Common myeloid progenitor, CD34-positive (primary cell): ENCODE results near the gene MORF4L1.
A peak's percentile ranks its signal among the peaks of the same experiment; 100 is the strongest.

Experiments
- CTCF ChIA-PET: fragments of 350-600 bp; sonication (Branson Sonifier 250); formaldehyde crosslinking; loops from one replicate; lab custom pipeline; 2021; ENCODE audit warnings: antibody characterized with exemption; lab: Charles Lee
- POLR2A ChIA-PET: fragments of 350-600 bp; sonication (Branson Sonifier 250); formaldehyde crosslinking; loops from one replicate; lab custom pipeline; 2021; ENCODE audit warnings: antibody characterized with exemption; lab: Charles Lee
- DNase-seq, 3 donors: peaks; one replicate each; pipeline versions ENCODE4 v3.0.0 to v3.0.0-alpha.2; 2013
- H3K27ac ChIP-seq, 2 experiments: 1 replicate in 1 of 2; 2 replicates in 1 of 2; pipeline ENCODE4 v1.7.0; 2013; ENCODE audit warnings: inconsistent platforms in 2 of 2, low read length in 2 of 2, mild to moderate bottlenecking in 2 of 2, low read depth in 1 of 2, moderate library complexity in 1 of 2; ENCODE audit not compliant: severe bottlenecking in 2 of 2, insufficient read depth in 1 of 2, poor library complexity in 1 of 2
- H3K27me3 ChIP-seq, 5 experiments: replicated peaks in 2 of 5; 1 replicate in 3 of 5; 2 replicates in 2 of 5; pipeline versions ENCODE4 v1.6.1 to v1.7.0; 2013; ENCODE audit warnings: low read length in 4 of 5, mild to moderate bottlenecking in 2 of 5, moderate library complexity in 2 of 5, inconsistent platforms in 1 of 5; ENCODE audit not compliant: insufficient read depth in 5 of 5, control insufficient read depth in 4 of 5
- H3K36me3 ChIP-seq, 4 experiments: 1 replicate in 2 of 4; 2 replicates in 2 of 4; pipeline versions ENCODE4 v1.6.1 to v1.7.0; 2013; ENCODE audit warnings: low read length in 3 of 4, control low read depth in 1 of 4, mild to moderate bottlenecking in 1 of 4; ENCODE audit not compliant: control insufficient read depth in 4 of 4, insufficient read depth in 4 of 4
- H3K4me1 ChIP-seq, 4 experiments: 1 replicate in 3 of 4; 2 replicates in 1 of 4; pipeline versions ENCODE4 v1.6.1 to v1.7.1; 2013; ENCODE audit warnings: low read length in 3 of 4, mild to moderate bottlenecking in 3 of 4, control low read depth in 1 of 4, inconsistent platforms in 1 of 4, moderate library complexity in 1 of 4; ENCODE audit not compliant: control insufficient read depth in 4 of 4, insufficient read depth in 4 of 4; ENCODE audit errors: control extremely low read depth in 1 of 4
- H3K4me3 ChIP-seq, 7 experiments: 1 replicate in 4 of 7; 2 replicates in 3 of 7; pipeline versions ENCODE4 v1.5.1 to v1.7.0; 2013; ENCODE audit warnings: mild to moderate bottlenecking in 7 of 7, low read length in 6 of 7, moderate library complexity in 6 of 7, inconsistent platforms in 2 of 7, low read depth in 2 of 7, control low read depth in 1 of 7; ENCODE audit not compliant: insufficient read depth in 4 of 7, control insufficient read depth in 1 of 7; ENCODE audit errors: extremely low read depth in 1 of 7
- H3K9me3 ChIP-seq, 5 experiments: 1 replicate in 4 of 5; 2 replicates in 1 of 5; pipeline versions ENCODE4 v1.6.1 to v1.7.1; 2013; ENCODE audit warnings: low read length in 4 of 5, mild to moderate bottlenecking in 2 of 5, inconsistent platforms in 1 of 5, low read depth in 1 of 5, moderate library complexity in 1 of 5; ENCODE audit not compliant: control insufficient read depth in 4 of 5, insufficient read depth in 2 of 5; ENCODE audit errors: control extremely low read depth in 1 of 5
- whole genome bisulfite sequencing: methylation state at CpG from one replicate; pipeline ENCODE4 v1.1.5; 2013; ENCODE audit not compliant: insufficient coverage; 5-methylcytosine and 5-hydroxymethylcytosine counted together

MORF4L1 gene

GRCh38 chr15:78879517-78880241, 7.0 kb downstream of the MORF4L1 start:
- CTCF ChIA-PET = interaction anchor here (0.8 to 3.1 kb wide), 4 partner anchors 12 to 26 kb away, joined by 3 to 19 read pairs (median 4); no protein-coding TSS in a partner anchor
- WGBS = 40% methylated on average over 1 of the region's 6 CpGs

GRCh38 chr15:78880242-78880533, 7.5 kb downstream of the MORF4L1 start:
- Histone ChIP-seq H3K4me1 (peaks cover 11 to 31% (median 21%) of the 10 kb centered on the region in 4 experiments), H3K9me3 (no peaks in the 10 kb centered on the region), H3K4me3 (no peak overlapping the region), H3K27ac (no peak overlapping the region), H3K27me3 (no peaks in the 10 kb centered on the region), H3K36me3 (peaks cover 11 to 41% (median 23%) of the 10 kb centered on the region in 4 experiments)
- CTCF ChIA-PET = interaction anchor here (0.8 to 3.1 kb wide), 4 partner anchors 12 to 26 kb away, joined by 3 to 19 read pairs (median 4); no protein-coding TSS in a partner anchor
- POLR2A ChIA-PET = interaction anchor here (0.6 to 0.7 kb wide), 2 partner anchors 14 to 24 kb away, joined by 3 read pairs; no protein-coding TSS in a partner anchor
- no peak for DNase-seq

More at GRCh38 chr15:78879517-78880241, 7.0 kb downstream of the MORF4L1 start:
- Histone ChIP-seq H3K27me3 (no peaks in the 10 kb centered on the region), H3K9me3 (no peaks in the 10 kb centered on the region), H3K4me1 (peaks cover 14 to 36% (median 24%) of the 10 kb centered on the region in 4 experiments), H3K4me3 (no peak overlapping the region), H3K27ac (no peak overlapping the region), H3K36me3 (peaks cover 11 to 35% (median 21%) of the 10 kb centered on the region in 4 experiments)
- POLR2A ChIA-PET = interaction anchor here (0.6 to 1.1 kb wide), 3 partner anchors 13 to 24 kb away, joined by 3 read pairs; no protein-coding TSS in a partner anchor
- DNase-seq = no peak

GRCh38 chr15:78880813-78881212, 8.1 kb downstream of the MORF4L1 start:
- peaks cover 12 to 42% (median 26%) of the 10 kb centered on the region in 4 experiments for H3K36me3 ChIP-seq
- ChIA-PET CTCF (interaction anchor here (1.2 to 3.1 kb wide), 2 partner anchors 11 to 15 kb away, joined by 5 to 19 read pairs; no protein-coding TSS in a partner anchor), POLR2A (no interaction called here)
- no peak overlapping the region for H3K4me3 ChIP-seq
- H3K27ac ChIP-seq = no peak overlapping the region
- no CpG with 5 or more reads among the region's 1 CpG for WGBS
- peaks cover 10 to 25% (median 17%) of the 10 kb centered on the region in 4 experiments for H3K4me1 ChIP-seq
- H3K9me3 ChIP-seq = no peaks in the 10 kb centered on the region
- H3K27me3 ChIP-seq = no peaks in the 10 kb centered on the region
- no peak for DNase-seq

GRCh38 chr15:78881681-78882080, 9.0 kb downstream of the MORF4L1 start:
- Histone ChIP-seq H3K27ac (peak overlapping the region in 1 of 2 experiments; percentile 19), H3K36me3 (peaks cover 12 to 49% (median 31%) of the 10 kb centered on the region in 4 experiments), H3K27me3 (no peaks in the 10 kb centered on the region), H3K4me1 (peaks cover 8 to 20% (median 14%) of the 10 kb centered on the region in 4 experiments), H3K4me3 (no peak overlapping the region), H3K9me3 (no peaks in the 10 kb centered on the region)
- POLR2A ChIA-PET = no interaction called here
- no CpG with 5 or more reads among the region's 1 CpG for WGBS
- CTCF ChIA-PET = no interaction called here
- DNase-seq = no peak

- Histone ChIP-seq H3K36me3 (peaks cover 32 to 82% (median 58%) of the 10 kb centered on the region in 4 experiments), H3K4me3 (no peak overlapping the region), H3K27me3 (no peaks in the 10 kb centered on the region), H3K27ac (no peak overlapping the region), H3K4me1 (no peaks in the 10 kb centered on the region), H3K9me3 (no peaks in the 10 kb centered on the region)
- no peak for DNase-seq
- WGBS = 96% methylated on average over 4 of the region's 4 CpGs
- ChIA-PET POLR2A (no interaction called here), CTCF (interaction anchor here (3.7 to 5.8 kb wide), 2 partner anchors 10 to 18 kb away, joined by 12 to 38 read pairs; no protein-coding TSS in a partner anchor)
These were observed 16.3 kb downstream of the MORF4L1 start for GRCh38 chr15:78889000-78889399.

- no peaks in the 10 kb centered on the region for H3K27me3 ChIP-seq
- peaks cover 25 to 86% (median 63%) of the 10 kb centered on the region in 4 experiments for H3K36me3 ChIP-seq
- H3K4me3 ChIP-seq = no peak overlapping the region
- CTCF ChIA-PET = interaction anchor here (0.8 to 5.8 kb wide), 4 partner anchors 14 to 20 kb away, joined by 3 to 38 read pairs (median 11); no protein-coding TSS in a partner anchor
- no peak overlapping the region for H3K27ac ChIP-seq
- WGBS = no CpG with 5 or more reads among the region's 2 CpGs
- no peaks in the 10 kb centered on the region for H3K9me3 ChIP-seq
- H3K4me1 ChIP-seq = no peaks in the 10 kb centered on the region
- DNase-seq = no peak
- POLR2A ChIA-PET = no interaction called here
These were observed 20.8 kb downstream of the MORF4L1 start for GRCh38 chr15:78893538-78893937.

- Histone ChIP-seq H3K36me3 (peaks cover 26 to 87% (median 63%) of the 10 kb centered on the region in 4 experiments), H3K27me3 (no peaks in the 10 kb centered on the region), H3K27ac (no peak overlapping the region), H3K4me1 (no peaks in the 10 kb centered on the region), H3K9me3 (no peaks in the 10 kb centered on the region), H3K4me3 (no peak overlapping the region)
- no peak for DNase-seq
- POLR2A ChIA-PET = no interaction called here
- WGBS = no CpG with 5 or more reads among the region's 3 CpGs
- CTCF ChIA-PET = interaction anchor here (1.4 to 5.1 kb wide), 2 partner anchors 13 to 15 kb away, joined by 5 to 34 read pairs; no protein-coding TSS in a partner anchor
These were observed 22.8 kb downstream of the MORF4L1 start for GRCh38 chr15:78895471-78895870.
